ENCODE data around the gene KCTD12. TPM values are rescaled to one million over a fixed set of nuclear protein-coding genes. Genes with fewer than 3 reads are reported as not detected.

Gene KCTD12
- total RNA-seq = 23.1 and 50.3 TPM in 2 replicates

GRCh38 chr13:76886292-76887075 lies at the start of gene KCTD12:
KCTD12 (minus strand) TSS chr13:76886405; CDS start chr13:76886148, 257 bp downstream.

Other genes with a start within 250 kb of the KCTD12 start
- gene ACOD1, start 62.1 kb upstream of the KCTD12 start, total RNA-seq = not detected in 2 replicates
- gene CLN5, start 105.7 kb upstream of the KCTD12 start, total RNA-seq = 38.0 and 42.7 TPM in 2 replicates
- gene FBXL3, start 140.8 kb upstream of the KCTD12 start, total RNA-seq = 74.2 and 76.1 TPM in 2 replicates